HG03139 (cell line): ENCODE data around the gene GLYR1.
"Not testable (repeated sequence)": the region's sequence is repeated elsewhere in the genome, so short reads cannot be mapped to it uniquely, and the experiment has no call there.

Experiments used
- ATAC-seq: cut with Tn5 transposase; IDR thresholded peaks from one replicate; pipeline ENCODE4 v1.9.1; 2021; ENCODE audit not compliant: unreplicated experiment

Gene GLYR1

DNA sequence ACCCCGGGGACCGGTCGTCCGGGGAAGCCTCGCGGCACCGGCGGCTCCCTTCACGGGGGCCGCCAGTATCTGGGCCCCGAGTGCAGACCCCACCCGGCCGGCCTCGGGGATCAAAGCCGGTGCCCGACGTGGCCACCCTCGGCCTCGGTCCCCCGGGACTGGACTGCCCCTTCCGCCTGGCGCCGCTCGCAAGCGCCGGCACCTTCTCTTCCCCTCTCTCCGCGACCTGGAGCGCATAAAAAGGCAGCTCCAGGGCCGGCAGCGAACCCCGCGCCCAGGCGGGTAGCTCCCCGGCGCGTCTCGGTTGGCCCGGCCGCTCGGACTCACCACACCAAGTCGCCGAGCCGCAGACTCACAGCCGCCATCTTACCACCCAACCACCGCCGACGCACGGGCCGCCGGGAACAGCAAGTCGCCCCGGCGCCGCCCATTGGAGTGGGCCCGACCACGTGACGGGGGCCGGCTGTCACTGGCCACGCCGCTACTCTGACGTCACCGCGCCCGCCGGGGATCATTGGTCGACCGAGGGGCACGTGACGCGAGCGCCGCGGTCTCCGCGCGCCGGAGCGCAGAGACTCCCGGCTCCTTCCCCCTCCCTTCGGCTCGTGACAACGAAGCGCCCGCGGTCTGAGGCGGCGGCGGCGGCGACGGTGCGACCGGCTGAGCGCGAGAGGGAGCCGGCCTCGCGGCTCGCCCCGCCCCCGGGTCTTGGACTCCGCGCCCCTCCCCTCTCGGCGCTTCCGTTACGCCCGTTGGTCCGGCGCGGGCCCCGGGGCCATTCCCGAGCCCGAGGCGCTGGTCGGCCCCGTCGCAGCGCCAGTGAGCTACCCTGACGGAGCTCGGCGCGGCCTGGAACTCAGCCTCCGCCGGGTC, at the start of gene GLYR1, which contains the start of gene UBN1:
Gene GLYR1, minus strand, starts transcription at position 388 of the 873 bp plus-strand sequence. Its CDS starts 23 bp downstream, at position 365.
Gene UBN1, plus strand, starts transcription at position 581 of the 873 bp plus-strand sequence. CDS start 5,437 bp downstream, outside the sequence.
- ATAC-seq, result peak; percentile 87

DNA sequence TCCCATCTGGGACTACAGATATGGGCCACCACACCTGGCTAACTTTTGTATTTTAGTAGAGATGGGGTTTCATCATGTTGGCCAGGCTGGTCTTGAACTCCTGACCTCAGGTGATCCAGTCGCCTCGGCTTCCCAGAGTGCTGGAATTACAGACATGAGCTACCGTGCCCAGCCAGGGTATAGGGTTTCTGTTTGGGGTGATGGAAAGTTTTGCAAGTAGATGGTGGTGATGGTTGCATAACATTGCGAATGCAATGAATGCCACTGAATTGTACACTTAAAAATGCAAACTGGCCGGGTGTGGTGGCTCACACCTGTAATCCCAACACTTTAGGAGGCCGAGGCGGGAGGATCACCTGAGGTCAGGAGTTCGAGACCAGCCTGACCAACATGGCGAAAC, 49.7 kb upstream of the GLYR1 start:
- ATAC-seq, result not testable (repeated sequence)

- no peak for ATAC-seq
Observed at GRCh38 chr16:4895366-4895765, 48.3 kb upstream of the GLYR1 start.

- ATAC-seq, result no peak
Observed at GRCh38 chr16:4894276-4895150, 47.4 kb upstream of the GLYR1 start.

DNA sequence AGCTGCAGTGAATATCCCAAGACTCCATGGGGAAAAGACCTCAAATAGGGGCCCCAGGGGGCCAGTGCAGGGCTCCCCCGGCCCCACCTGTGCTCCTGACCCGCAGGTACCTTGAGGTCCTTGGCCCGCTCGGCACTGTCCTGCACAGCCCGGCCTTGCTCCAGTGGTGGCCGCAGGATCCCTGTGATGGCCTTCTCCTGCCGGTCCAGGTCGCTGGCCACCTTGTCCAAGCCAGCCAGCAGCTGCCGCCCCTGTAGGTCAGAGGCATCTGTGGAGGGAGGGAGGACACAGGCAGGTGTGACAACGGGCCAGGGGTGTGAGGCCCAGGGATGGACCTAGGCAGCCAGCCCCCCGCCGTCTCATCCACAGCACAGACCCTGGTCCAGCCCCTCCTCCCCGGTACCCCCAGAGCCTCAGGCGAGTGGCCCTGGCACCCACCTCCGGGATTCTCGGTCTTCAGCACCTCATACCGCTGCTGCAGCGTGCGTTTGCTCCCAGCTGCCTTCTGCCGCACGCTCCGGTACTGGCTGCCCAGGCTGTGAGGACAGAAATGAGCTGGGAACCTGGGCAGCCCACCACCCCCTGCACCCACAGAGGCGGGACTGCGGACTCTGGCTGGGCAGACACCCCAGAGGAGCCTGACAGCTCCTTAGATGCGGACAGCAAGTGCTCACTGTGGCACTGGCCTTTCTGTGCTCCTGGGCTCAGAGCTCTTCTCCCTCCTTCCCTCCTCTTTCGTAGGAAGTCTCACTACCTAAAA, 46.2 kb upstream of the GLYR1 start:
- ATAC-seq, result no peak

GRCh38 chr16:4892361-4893102, 45.4 kb upstream of the GLYR1 start:
- no peak for ATAC-seq

DNA sequence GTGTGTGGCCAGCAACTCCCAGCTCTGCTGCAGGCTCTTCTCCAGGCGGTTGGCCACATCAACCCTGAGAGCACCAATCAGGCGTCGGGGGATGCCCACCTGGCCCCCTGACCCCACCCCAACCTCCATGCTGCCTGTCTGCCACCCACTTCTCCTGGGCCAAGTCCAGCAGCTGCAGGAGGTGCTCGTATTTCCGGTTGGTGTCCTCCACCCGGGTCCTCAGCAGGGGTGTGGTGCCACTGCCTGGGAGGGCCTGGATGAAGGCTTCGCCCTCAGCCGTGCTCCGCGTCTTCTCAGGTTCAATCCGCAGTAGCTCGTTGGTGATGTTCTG, 44.8 kb upstream of the GLYR1 start:
- no peak for ATAC-seq

GRCh38 chr16:4891097-4891885, 44.2 kb upstream of the GLYR1 start:
- ATAC-seq, result no peak

DNA sequence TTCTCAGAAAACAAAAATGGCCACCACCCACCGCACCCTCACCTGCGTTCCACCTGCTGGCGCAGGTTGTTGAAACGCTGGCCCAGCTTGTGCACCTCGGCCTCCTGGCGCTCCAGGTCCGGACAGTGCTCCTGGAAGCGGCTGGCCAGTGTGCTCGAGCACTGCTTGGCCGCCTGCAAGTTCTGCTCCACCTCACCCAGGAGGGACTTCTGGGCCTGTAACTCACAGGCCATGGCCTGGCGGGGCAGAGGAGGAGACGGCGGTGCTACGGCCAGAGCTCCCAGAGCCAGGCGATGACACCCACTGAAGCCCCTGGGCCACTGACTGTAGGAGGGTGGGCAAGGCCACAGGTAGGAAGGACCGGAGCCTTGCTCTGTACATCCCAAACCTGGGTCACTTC, 43.6 kb upstream of the GLYR1 start:
- no peak for ATAC-seq

DNA sequence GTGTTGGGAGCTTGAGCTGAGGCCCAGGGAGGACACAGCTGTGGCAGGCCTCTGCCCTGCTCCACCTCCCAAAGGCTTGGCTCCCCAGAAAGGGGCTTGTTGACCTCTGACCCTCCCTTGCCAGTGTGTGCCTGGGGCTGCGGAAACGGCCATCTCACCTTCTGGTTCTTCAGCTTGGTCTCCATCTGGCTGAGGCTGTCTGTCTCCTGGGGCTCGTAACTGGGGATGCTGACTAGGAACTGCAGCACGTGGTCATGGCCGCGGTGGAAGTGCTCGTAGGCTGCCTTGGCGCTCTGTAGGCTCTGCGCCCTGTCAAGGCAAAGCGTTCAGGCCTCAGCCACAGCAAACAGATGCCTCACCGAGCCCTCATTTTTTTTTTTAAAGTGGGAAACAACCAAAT, 42.9 kb upstream of the GLYR1 start:
- no peak for ATAC-seq

GRCh38 chr16:4888428-4889135, 41.5 kb upstream of the GLYR1 start:
- no peak for ATAC-seq

DNA sequence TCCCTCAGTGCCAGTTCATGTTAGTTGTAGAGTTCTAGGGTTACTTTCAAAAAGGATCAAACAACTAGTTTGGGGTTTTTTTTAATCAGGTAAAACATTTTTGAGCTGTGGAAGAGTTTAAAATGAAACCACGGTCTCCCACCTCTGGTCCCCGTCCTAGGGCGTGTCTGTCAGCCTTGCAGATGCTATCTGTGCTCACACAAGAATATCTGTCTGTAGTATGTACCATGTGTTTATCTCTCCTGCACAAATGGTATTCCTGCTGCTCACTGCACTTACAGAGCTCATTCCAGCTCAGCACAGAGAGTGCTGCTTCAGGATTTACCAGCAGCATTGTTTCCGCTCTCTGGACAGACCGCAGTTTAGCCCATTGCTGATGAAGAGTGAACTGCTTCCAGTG, 39.1 kb upstream of the GLYR1 start:
- ATAC-seq, result no peak

DNA sequence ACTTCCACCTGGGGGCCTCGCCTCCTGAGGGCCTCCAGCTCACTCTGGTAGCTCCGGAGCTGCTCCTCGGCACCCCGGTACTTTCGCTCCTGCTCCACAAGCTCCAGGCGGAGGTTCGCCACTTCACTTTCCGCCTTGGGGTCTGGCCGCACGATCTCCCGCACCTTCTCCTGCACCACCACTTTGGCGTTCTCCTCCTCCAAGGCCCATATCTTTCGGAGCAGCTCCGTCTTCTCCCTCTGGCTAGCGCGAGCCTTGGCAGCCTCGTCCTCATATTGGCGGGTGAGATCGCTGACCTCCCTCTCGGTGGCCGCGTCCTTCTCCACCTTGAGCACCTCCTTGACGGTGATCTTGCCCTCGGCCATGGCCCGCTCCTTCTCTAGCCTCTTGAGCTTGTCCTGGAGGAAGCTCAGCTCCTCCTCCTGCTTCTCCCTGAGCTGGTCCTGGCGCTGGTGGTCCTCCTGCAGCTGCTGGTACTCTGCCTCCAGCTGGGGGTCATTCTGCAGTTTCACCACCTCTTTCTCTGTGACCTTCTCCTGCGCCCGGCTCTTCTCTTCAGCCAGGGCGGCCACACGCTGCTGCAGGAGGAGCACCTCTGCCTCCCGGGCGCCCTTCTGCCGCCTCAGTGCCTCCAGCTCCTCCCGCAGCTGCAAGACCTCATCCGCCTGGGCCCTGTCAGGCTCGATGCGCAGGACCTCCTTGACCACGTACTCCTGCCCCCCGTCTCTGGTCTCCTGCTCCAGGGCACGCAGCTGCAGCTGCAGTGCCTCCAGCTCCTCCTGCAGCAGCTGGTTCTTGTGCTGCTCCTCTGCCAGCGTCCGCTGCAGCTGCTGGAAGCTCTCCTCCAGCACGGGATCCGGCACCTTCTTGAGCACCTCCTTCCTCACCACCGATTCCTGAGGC, 38.1 kb upstream of the GLYR1 start:
- no peak for ATAC-seq

GRCh38 chr16:4884209-4884608, 37.1 kb upstream of the GLYR1 start:
- ATAC-seq, result no peak

- no peak for ATAC-seq
Observed at GRCh38 chr16:4883501-4883900, 36.4 kb upstream of the GLYR1 start.

- no peak for ATAC-seq
Observed at GRCh38 chr16:4882633-4883285, 35.7 kb upstream of the GLYR1 start.

DNA sequence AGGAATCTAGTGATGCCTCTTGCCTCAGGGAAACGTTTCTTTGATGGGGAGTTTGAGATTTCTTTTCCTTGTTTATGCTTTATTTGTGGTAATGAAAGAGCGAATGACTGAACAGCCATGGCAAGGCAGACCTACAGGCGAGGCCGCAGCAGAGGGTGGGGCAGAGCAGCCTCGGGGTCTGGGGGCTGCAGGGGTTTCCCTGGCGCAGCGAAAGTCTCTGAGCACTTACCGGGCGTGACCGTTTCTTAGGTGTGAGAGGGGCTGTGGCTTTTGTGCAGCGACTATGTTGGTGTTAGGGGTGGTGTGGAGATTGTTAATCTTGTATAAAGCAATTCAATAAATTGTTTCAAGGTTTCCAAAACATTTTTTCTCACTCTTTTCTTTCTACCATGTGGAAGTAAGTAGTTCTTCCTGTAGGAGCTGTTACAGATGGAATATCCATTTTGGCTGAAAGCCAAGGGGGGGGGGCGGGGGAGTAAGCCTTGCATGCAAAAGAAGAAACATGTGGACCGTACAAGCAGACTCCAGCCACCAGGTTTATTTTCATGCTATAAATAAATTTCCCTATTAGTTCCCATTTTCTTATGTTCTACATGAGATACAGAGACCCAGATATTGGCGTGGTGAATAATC, 35.0 kb upstream of the GLYR1 start:
- no peak for ATAC-seq
